Frontal cortex (tissue), 4 donors: Measurements from ENCODE around the gene RRP1. TPM values are rescaled to one million over a fixed set of nuclear protein-coding genes. Genes with fewer than 3 reads are reported as not detected.

Experiments used
- DNase-seq, 2 donors: peaks; one replicate each; pipeline ENCODE4 v3.0.0; 2012; ENCODE audit warnings: low spot score in 2 of 2
- FAIRE-seq: peaks from 2 replicates; lab custom pipeline; 2012; peaks lifted over from hg19 to GRCh38; lab: Jason Lieb, UNC
- total RNA-seq: library from RNA; depleted of rRNA; stranded (reverse); fragments of >200 nt; gene quantifications from one replicate; pipeline ENCODE4 v1.2.3, GENCODE V29; 2014
- donor health status: control.
- donor health status: control.
- donor health status: control.

RRP1 gene
- total RNA-seq, 1 donor from 2014 or later = 13.9 TPM

DNA sequence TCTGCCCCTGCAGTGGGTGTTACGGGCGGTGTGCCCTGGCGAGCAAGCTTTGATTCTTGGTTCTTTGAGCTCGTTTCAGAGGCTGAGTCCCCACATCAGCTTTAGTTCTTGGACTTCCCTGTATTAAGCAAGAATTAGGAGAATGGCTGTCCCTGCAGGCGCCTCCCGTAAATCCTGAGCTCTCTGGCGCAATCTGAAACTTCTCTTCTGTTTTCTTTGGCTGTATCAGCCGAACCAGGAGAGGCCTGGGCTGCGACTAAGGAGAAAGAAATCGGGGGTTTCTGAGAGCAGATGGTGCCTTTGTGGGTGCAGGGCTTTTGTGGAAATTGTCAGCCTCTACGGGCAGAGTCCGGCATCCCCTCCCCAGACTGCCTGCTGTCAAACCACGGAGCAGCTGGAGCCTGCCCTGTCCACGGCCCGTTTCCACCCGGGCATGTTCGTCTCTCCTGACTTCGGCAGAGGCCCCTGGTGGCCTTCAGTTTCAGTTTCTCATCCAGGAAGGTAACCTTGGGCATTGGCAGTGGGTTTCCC is 31.2 kb upstream of the RRP1 start:
- DNase-seq (no peak), FAIRE-seq (no peak)

DNA sequence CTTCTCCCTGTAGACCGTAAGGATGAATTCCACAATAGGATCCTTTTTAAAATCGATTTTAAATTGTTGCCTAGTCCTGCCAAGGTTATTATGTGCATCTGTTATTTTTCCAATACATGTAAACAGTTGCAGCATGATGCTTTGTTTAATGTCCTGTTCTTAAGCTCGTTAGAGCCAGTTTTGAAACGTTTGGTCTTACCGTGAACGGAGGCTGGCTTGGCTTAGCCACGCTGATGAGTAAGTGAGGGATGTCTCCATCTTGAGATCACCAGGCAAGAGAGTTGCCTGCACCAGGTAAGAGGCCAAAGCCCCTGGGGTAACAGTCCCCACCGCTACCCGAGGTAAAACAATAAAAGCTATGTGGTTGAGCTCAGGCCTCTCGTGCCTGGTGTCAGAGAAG is 30.6 kb upstream of the RRP1 start:
- DNase-seq = no peak
- no peak for FAIRE-seq

DNA sequence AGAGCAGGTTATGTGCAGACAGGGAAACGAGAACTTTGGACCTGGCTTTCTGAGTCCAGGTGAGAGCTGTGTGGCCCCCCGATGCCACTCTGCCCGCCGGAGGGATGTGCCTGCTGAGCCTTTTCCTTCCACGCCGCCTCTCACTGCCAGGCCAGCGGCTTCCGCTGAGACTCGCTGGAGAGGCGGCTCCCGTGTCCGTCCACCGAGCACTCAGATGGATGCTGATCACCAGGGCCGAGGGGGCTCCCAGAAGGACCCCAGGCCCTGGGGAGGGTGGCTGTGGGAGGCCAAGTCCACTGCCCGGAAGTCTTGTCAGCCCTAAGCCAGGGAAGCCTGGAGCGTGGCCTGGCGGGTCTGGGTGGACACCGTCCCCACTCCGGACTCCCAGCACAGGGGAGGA is 29.7 kb upstream of the RRP1 start:
- no peak for FAIRE-seq
- no peak for DNase-seq

DNA sequence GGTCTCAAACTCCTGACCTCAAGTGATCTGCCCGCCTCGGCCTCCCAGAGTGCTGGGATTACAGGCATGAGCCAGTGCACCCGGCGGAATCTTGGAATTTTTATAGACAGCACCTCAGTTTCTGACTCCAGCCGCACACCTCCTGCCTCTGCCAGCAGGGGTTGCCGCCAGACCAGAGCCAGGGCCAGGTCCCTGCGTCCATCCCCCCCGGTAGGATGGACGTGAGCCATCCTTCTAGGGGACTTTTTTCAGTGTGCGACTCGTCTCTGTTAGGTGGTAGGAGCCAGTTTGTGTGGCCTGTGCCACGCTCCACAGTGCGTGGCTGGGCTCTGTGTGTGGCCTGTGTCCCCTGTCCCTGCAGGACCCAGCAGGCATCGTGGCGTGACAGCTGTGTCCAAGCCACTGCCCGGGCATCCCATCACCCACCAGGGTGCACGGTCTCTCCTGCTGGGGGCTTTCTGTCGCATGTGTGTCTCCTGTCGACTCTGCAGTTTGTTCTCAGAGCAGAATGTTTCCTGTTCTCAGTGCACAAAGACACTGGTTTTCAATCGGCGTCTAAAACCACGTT is 28.9 kb upstream of the RRP1 start:
- DNase-seq (no peak), FAIRE-seq (no peak)

DNA sequence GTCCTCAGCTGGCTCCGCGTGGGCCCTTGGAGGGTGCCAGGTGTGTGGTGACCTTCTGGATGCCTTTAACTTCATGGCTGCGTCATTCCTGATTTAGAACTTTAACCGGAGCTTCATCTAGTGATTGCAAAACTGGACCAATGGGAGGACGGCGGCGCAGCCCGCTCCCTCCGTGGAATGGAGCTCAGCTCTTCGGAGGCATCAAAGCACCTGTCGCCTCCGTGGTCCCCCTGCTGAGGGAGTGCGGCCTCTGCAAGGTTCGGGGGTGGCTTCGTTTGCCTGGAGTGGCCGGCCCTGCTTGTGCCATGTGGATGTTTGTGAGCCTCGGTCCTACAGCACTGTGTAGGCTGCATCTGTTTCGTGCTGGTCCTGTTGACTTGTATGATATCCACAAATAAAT is 27.5 kb upstream of the RRP1 start:
- DNase-seq = no peak
- no peak for FAIRE-seq

DNA sequence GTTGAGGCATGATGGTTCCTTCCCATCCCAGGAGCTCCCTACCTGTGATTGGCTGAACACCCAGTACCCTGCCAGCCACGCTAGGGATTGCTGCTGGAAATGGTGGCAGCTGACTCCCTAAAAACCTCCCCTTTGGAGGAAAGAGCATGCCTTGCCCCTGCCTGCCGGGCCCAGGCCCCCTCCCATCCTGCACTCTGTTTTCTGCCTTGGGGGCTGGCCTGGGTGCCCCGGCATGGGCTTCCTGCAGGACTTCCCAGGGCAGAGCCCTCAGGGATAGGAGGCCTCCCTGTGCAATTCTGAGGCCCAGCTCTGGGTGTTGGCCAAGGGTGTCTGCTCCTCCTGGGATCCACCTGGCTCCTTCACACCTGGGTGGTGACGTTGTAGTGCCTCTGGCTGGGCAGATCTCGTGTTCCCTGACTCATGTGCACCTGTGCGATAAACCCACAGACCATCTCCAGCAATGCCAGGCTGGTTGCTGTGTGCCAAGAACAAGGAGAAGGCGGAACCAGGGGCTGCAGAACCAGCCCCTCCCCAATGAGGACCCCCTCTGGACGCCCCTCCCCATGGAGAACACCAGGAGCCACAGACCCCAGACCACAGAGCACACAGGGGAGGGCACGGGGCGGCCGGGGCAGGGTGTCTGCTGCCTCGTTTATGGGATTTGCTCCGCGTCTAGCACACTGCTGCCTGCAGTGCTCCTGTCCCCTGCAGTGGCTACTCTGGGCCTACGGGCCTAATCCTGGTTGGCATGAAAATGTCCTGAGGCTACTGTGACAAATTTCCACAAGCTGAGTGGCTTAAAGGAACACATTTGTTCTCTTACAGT is 26.9 kb upstream of the RRP1 start:
- DNase-seq (no peak), FAIRE-seq (no peak)

DNA sequence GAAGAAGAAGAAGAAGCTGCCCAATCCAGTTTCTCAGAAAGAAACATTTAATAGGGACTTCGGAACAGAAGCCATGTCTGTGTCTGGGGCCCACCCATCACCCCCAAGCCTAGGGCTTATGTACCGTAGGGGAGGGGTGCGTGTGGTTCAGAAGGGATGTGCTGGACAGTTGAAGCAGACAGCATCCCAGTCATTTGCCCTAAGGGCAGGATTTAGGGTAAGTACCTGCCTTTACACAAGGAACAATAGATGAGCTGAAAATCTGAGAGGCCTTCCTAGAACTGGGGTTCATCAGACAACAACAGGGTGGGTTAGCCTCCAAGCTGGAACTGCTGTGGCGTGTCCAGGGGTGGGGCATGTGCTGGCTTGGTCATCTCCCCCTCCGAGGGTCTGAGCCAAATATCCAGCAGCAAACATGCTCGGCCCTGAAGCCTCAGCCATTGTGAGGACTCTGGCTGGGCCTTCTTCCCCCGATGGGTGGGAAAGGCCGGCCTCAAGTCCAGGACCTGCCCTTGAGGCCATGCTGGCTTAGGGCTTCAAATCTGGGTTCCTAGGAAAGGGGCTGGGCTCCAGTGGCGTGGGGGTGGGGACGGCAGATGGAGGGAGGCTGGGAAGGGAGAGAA is 25.4 kb upstream of the RRP1 start:
- DNase-seq (no peak), FAIRE-seq (no peak)

DNA sequence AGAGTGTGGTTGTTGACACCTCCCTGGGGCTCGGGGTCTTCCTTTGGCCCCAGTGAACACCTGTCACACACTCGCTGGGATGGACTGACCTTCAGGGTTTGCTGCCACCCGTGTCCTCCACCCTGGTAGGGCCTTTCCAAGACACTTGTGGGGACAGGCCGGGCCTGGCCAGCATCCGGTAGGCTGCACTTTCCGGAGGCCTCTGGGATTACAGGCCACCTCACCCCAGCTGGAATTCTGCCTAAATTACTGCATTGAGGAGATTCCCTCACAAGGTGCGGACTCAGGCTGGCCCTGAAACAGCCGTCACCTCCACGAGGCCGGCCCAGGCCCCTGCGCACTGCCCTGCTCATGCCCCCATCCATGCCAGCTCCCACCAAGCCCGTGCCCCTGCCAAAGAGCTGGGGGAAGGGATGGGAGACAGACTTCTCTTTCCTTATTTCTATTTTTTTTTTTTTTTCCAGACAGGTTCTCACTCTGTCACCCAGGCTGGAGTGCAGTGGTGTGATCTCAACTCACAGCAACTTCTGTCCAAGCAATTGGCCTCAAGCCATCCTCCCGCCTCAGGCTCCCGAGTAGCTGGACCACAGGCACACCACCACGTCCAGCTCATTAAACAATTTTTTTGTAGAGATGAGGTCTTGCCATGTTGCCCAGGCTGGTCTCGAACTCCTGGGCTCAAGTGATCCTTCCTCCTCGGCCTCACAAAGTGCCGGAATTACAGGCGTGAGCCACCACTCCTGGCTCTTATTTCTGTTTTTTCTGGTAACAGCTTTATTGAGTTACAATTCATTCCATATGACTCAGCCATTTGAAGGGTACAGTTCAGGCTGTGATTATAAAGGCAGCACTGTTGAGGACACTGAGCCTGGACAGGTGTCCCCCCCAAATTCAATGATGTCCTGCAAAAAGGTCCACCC is 24.5 kb upstream of the RRP1 start:
- no peak for FAIRE-seq

DNA sequence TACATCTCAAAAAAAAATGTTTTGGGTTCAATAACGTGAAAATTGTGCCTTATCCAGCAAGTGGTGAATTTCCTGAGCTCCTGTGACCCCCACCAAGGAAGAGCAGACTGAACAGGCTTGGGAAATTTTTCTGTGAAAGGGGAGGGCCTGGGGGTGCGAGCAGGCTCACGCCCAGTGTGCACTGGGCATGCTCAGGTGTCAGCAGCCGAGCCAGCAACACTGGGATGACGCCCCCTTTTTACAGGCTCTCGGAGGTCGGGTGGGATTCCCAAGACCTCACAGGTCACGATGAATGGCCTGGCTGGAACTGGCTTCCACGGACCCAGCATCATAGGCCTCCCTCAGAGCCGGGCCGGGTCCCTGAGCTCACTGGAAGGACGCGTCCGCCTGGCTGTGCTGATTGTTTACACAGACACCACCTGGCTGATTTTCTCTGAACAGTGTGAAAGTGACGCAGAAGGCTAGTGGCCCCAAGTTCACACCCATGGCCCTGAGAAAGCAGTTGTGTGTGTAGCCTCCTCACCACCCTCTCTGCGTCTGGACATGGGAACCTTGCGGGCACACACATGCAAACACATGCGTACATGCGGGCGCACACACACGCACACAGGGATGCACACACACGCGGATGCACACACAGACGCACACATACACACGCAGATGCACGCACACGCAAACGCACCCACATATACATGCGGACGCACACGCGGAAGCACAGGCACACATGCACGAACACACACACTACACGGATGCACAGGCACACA is 22.5 kb upstream of the RRP1 start:
- FAIRE-seq = no peak
- DNase-seq = no peak

More for the DNA sequence above, 24.5 kb upstream of the RRP1 start:
- DNase-seq = no peak

DNA sequence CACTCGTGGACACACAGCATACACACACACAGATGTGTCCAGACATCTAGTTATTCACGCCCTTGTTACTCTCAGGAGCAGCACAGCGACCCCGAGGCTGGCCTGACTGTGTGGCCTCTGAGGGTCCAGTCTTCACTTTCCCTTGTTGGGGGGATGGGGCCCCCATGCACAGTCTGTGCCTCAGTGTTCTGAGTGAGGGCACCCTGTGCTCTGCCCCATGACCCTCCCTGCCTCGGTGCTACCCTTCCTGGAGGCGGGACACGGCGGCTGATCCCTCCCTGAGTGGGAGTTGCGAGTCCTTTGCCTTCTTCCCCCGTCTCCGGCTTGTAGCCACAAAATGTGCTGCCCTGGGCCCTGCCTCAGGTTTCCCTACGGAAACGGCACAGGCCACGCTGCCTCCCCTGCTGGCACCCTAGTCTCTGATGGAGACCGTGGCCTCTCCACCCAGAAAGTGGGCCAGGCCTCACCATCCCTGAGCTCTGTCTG is 21.8 kb upstream of the RRP1 start:
- FAIRE-seq = no peak
- DNase-seq = no peak

DNA sequence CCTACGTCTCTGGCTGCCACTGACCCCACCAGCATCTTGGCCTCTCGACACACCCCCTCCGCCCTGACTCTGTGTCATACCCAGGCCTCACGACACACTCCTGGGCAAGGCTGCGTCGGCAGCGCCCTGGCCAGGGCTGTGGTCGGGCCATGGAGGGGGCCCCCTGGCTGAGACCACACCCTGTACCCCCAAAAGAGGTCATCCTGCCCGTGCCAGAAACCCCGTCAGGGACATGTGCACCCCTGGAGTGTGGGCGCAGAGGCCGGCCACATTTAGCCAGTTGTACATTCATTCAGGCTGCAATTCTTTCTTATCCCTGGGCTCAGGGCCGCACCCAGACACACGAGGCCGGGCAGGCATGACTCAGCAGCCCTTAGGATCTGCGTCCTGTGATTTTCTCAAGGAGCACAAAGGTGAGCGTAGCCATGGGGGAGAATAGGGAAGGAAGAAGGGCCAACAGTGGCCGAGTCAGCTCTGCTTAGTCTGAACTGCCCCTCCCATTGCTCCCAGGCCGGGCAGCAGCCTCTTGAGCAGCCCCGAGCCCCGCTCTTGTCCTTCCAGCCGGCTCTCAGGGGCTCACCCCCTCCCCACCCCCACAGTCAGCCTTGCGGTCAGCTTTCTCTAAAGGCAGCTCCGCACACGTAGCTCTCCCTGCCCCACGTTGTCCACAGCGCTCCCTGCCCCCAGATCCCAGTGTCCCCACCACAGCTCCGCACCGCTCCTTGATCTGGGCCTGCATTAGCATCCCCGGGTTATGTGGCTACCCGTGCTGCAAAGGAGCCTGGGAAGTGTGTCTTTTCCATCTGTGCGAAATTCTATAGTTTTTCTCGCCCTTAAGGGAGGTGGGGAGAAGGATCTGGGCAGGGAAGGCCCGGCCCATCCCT is 21.2 kb upstream of the RRP1 start:
- no peak for FAIRE-seq
- no peak for DNase-seq

DNA sequence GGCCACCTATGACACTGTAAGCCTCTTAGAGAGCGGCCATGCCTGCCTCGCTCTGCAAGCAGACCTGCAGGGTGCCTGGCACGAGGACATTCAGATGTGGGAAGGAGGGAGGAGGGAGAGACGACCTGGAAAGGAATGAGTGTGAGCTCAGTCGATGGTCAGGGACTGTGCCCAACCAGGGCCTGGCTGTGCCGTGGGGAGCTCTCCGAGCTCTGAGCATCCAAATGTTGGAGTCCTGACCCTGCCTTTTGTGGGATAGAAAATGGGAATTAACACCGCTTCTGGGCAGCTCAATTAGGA is 20.6 kb upstream of the RRP1 start:
- DNase-seq (no peak), FAIRE-seq (no peak)

DNA sequence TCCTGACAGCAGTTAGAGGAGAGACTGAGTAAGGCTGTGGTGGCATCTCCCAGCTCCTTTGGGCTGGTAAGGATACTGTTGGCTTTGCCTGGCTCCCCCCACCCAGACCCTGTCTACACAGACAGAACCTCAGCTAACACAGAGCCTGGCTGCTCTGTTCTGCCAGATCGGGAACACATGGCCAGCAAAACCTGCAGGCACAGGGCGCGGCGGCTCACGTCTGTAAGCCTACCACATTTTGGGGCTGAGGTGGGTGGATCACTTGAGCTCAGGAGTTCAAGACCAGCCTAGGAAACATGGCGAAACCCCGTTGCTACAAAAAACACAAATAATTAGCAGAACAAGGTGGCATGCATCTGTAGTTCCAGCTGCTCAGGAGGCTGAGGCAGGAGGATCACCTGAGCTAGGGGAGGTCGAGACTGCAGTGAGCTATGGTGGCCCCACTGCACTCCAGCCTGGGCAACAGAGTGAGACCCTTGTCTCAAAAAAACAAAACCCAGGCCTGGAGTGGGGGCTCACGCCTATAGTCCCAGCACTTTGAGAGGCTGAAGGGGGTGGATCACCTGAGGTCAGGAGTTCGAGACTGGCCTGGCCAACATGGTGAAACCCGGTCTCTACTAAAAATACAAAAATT is 19.9 kb upstream of the RRP1 start:
- DNase-seq (no peak), FAIRE-seq (no peak)

DNA sequence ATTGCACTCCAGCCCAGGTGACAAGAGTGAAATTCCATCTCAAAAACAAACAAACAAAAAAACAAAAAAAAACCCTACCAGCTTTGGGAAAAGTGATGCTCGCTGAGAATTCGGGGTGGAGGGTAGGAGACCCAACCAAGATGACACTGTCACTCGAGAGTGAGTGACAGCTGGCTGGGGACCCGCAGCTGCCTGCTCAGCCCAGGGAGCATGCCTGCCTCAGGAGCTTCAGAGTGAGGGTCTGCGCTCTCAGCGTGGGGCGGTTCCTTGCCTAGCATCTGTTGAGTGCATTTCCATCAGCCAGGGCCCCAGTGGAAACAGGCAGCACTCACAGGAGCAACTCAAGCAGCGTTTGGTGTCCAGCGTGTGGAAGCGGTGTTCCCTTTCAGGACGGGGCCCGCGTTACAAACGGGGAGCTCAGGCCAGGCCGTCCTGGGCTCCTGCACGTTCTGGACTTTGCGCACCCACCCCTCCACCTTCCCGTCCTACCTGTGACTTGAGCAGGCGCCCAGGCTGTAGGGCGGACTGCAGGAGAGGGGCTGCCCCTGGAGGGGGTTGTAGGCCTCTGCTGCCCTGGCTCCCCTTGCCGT is 19.2 kb upstream of the RRP1 start:
- FAIRE-seq = no peak

DNA sequence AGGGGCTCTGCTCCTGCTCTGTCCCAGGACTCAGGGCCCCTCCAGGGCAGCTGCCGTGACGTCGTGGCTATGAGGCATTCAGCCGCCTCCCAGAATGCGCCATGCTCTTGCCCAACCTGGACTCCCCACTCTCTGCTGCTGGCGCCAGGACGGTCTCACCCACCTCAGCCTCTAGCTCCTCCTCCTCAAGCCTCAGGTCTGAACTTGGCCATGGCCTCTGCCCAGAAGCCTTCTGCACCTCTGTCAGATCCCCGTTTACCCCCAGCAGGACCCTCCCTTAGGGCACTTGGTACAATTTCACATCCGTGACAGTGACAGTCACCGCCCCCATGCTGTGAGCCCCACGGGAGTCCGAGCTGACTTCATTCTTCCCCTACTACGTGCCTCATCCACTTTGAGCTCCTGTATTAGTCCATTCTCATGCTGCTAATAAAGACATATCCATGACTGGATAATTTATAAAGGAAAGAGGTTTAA is 18.1 kb upstream of the RRP1 start:
- DNase-seq = no peak
- no peak for FAIRE-seq

More for the DNA sequence above, 19.2 kb upstream of the RRP1 start:
- no peak for DNase-seq

DNA sequence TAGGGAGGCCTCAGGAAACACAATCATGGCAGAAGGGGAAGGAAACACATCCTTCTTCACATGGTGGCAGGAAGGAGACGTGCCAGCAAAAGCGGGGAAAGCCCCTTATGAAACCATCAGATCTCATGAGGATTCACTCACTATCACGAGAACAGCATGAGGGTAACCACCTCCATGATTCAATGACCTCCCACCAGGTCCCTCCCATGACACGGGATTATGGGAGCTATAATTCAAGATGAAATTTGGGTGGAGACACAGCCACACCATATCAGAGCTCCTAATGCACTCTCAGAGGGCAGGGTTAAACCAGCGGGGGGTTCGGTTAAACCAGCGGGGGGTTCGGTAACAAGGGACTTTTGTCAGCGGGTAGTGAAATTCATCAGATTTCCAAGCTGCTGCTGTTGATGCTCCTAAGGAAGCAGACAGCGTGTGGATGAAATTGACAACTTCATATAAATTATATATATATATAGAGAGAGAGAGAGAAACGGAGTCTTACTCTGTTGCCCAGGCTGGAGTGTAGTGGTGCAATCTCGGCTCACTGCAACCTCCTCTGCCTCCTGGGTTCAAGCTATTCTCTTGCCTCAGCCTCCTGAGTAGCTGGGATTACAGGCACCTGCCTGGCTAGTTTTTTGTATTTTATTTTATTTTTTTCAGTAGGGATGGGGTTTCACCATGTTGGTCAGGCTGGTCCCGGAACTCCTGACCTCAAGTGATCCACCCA is 17.5 kb upstream of the RRP1 start:
- DNase-seq (no peak), FAIRE-seq (no peak)

DNA sequence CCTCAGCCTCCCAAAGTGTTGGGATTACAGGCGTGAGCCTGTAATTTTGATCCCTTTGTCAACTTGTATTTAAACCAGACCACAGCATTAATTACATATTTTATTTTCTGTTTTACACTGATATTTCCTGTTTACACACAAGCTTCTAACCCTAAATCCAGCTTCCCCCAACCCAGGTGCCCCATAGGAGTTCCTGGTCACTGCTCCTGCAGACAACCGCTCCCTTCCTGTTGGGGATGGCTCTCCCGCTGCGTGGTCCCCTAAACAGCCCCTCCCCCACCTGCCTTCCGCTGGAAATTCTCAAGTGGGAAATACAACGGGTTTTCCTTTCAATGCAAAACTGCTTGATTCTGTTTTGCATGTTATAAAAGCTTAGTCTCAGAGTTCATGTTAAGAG is 17.0 kb upstream of the RRP1 start:
- FAIRE-seq = no peak
- DNase-seq = no peak
